Body of pancreas (tissue), 4 donors: ENCODE measurements around the gene ACSBG1.
"Not testable (repeated sequence)": the region's sequence is repeated elsewhere in the genome, so short reads cannot be mapped to it uniquely, and the experiment has no call there.

ENCODE experiments used
- CTCF ChIP-seq, 7 experiments: fragments of 450-650 bp in 4 of 7; fragments of 200-600 bp in 3 of 7; sonication (generic) in 3 of 7; IDR thresholded peaks; one replicate each; pipeline ENCODE4 v1.5.1; 2016 to 2019; ENCODE audit warnings: antibody characterized with exemption in 7 of 7
- POLR2A ChIP-seq, 3 donors: fragments of 450-650 bp; IDR thresholded peaks; one replicate each; pipeline ENCODE4 v1.6.1; 2016; ENCODE audit warnings: antibody characterized with exemption in 3 of 3, mild to moderate bottlenecking in 2 of 3

DNA sequence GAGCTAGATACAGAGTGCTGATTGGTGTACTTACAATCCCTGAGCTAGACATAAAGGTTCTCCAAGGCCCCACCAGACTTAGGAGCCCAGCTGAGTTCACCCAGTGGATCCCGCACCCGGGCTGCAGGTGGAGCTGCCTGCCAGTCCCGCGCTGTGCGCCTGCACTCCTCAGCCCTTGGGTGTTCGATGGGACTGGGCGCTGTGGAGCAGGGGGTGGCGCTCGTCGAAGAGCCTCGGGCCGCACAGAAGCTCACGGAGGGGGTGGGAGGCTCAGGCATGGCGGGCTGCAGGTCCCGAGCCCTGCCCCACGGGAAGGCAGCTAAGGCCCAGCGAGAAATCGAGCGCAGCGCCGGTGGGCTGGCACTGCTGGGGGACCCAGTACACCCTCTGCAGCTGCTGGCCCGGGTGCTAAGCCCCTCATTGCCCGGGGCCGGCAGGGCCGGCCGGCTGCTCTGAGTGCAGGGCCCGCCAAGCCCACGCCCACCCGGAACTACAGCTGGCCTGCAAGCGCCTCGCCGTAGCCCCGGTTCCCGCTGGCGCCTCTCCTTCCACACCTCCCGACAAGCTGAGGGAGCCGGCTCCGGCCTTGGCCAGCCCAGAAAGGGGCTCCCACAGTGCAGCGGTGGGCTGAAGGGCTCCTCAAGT is 11.7 kb upstream of the ACSBG1 start:
- not testable (repeated sequence) for TF ChIP-seq CTCF, POLR2A (IDR thresholded peaks at IDR 0.05)
